Hepatocyte (in vitro differentiated cells): ENCODE measurements around the gene TRAF2.

Experiments used
- EZH2 ChIP-seq: fragments of 200-600 bp; sonication (generic); IDR thresholded peaks from 2 replicates; pipeline ENCODE4 v1.6.1; 2016; ENCODE audit warnings: antibody characterized with exemption, mild to moderate bottlenecking, borderline replicate concordance
- EZH2phosphoT487 ChIP-seq: fragments of 200-600 bp; sonication (generic); IDR thresholded peaks from one replicate; pipeline ENCODE4 v1.6.1; 2018; ENCODE audit warnings: antibody characterized with exemption, mild to moderate bottlenecking, low read depth, moderate library complexity; ENCODE audit not compliant: unreplicated experiment, severe bottlenecking
- TF ChIP-seq, protein P1 (sequence below): fragments of 200-600 bp; sonication (generic); IDR thresholded peaks from 2 replicates; pipeline ENCODE4 v1.5.1; 2016; ENCODE audit warnings: antibody characterized with exemption, mild to moderate bottlenecking; ENCODE audit not compliant: poor library complexity

DNA sequence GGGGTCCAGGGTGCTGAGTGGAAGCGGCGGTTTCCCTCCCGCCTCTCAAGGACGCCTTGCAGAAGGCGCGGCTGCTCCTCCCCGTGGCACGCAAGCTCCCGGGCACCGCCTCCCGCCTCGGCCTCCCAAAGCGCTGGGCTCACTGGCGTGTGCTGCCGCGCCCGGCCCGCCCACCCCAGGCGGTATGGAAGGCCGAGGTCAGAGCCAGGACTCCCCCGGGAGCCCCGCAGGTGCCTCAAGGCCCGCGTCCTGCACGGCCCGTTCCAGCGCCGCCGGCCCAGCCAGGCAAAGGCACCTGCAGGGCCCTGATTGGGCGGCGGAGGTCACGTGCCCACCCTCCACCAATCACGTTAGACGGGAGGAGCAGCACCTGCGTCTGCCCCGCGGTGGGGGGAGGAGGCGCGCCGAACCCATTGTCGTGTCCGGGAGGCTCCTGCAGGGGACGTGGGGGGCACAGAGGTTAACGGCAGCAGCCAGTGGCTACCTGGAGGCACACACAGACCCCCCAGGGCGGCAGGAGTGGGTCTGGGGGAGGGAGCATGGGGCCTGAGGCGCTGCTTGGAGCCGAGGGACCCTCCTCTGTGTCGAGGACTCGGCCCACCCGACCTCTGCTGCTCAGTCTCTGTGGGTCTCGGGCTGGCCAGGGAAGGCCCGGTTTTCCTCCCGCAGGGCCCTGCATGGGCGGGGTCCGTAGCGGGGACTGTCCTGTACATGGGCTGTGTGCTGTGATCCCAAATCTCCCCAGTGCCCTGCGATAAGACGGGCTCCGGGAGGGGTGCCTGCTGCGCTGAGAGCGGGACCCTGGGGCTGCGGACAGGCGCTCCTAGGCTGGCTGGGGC lies 63.7 kb downstream of the TRAF2 start:
- TF ChIP-seq, protein P1, sequence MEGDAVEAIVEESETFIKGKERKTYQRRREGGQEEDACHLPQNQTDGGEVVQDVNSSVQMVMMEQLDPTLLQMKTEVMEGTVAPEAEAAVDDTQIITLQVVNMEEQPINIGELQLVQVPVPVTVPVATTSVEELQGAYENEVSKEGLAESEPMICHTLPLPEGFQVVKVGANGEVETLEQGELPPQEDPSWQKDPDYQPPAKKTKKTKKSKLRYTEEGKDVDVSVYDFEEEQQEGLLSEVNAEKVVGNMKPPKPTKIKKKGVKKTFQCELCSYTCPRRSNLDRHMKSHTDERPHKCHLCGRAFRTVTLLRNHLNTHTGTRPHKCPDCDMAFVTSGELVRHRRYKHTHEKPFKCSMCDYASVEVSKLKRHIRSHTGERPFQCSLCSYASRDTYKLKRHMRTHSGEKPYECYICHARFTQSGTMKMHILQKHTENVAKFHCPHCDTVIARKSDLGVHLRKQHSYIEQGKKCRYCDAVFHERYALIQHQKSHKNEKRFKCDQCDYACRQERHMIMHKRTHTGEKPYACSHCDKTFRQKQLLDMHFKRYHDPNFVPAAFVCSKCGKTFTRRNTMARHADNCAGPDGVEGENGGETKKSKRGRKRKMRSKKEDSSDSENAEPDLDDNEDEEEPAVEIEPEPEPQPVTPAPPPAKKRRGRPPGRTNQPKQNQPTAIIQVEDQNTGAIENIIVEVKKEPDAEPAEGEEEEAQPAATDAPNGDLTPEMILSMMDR = no peak
- TF ChIP-seq EZH2phosphoT487 (no peak), EZH2 (no peak)
